Testis (tissue), 3 donors: ENCODE results near the gene PLA2G3. TPM values are rescaled to one million over a fixed set of nuclear protein-coding genes. Genes with fewer than 3 reads are reported as not detected.

Experiments
- DNase-seq: peaks from one replicate; pipeline ENCODE4 v3.0.0-alpha.2; 2019
- H3K27ac ChIP-seq, 2 donors: fragments of 200-600 bp; sonication (generic); one replicate each; pipeline ENCODE4 v1.5.1; 2019
- H3K27me3 ChIP-seq: fragments of 200-600 bp; sonication (generic); one replicate; pipeline ENCODE4 v1.5.1; 2019
- H3K36me3 ChIP-seq: fragments of 200-600 bp; sonication (generic); one replicate; pipeline ENCODE4 v1.5.1; 2017; ENCODE audit warnings: low read depth; ENCODE audit errors: missing control alignments
- H3K4me1 ChIP-seq: fragments of 200-600 bp; sonication (generic); one replicate; pipeline ENCODE4 v1.5.1; 2019
- H3K4me3 ChIP-seq, 2 donors: fragments of 200-600 bp; sonication (generic); one replicate each; pipeline ENCODE4 v1.5.1; 2017 to 2019
- H3K9me3 ChIP-seq: fragments of 200-600 bp; sonication (generic); one replicate; pipeline ENCODE4 v1.5.1; 2017
- POLR2A ChIP-seq: fragments of 450-650 bp; IDR thresholded peaks from one replicate; pipeline ENCODE4 v1.6.1; 2017; ENCODE audit warnings: antibody characterized with exemption, mild to moderate bottlenecking, moderate library complexity
- WGBS, 2 donors: methylation state at CpG; one replicate each; pipeline ENCODE4 v1.1.5; 2018; 5-methylcytosine and 5-hydroxymethylcytosine counted together
- intact Hi-C: fragments of 100-400 bp; cut with DNase I; formaldehyde crosslinking; loops from one replicate; pipeline ENCODE4 v1.15.1; 2023; ENCODE audit warnings: low total_unique reads
- polyA plus RNA-seq: library from polyadenylated mRNA; stranded (reverse); fragments of 350-450 nt; fragmentation: Illumina TruSeq; extraction: RNeasy Lipid Tissue Mini Kit (QIAGEN cat#74804); gene quantifications from one replicate; pipeline ENCODE4 v1.2.3, GENCODE V29; 2014; ENCODE audit warnings: low read depth, low replicate concordance; ENCODE audit not compliant: insufficient read depth
- total RNA-seq, 2 donors: library from RNA; depleted of rRNA; stranded (reverse); fragments of >200 nt; gene quantifications; one replicate each; pipeline ENCODE4 v1.2.3, GENCODE V29; 2016
- TF ChIP-seq, protein P1 (sequence below), 3 experiments: fragments of 450-650 bp in 2 of 3; fragments of 200-600 bp in 1 of 3; sonication (generic) in 1 of 3; IDR thresholded peaks; one replicate each; pipeline ENCODE4 v1.5.1; 2016 to 2019; ENCODE audit warnings: antibody characterized with exemption in 3 of 3, mild to moderate bottlenecking in 2 of 3, moderate library complexity in 1 of 3

PLA2G3 gene
- total and polyA plus RNA-seq, 3 donors from 2014 or later, result 0.44 to 0.68 (median 0.55) TPM

GRCh38 chr22:31124290-31124689 is 16.0 kb downstream of the PLA2G3 start:
- Histone ChIP-seq H3K4me1 (peaks cover 7% of the 10 kb centered on the region), H3K4me3 (no peak overlapping the region), H3K27ac (no peak overlapping the region), H3K9me3 (no peaks in the 10 kb centered on the region), H3K36me3 (no peaks in the 10 kb centered on the region), H3K27me3 (no peaks in the 10 kb centered on the region)
- no peak for DNase-seq
- TF ChIP-seq, protein P1, sequence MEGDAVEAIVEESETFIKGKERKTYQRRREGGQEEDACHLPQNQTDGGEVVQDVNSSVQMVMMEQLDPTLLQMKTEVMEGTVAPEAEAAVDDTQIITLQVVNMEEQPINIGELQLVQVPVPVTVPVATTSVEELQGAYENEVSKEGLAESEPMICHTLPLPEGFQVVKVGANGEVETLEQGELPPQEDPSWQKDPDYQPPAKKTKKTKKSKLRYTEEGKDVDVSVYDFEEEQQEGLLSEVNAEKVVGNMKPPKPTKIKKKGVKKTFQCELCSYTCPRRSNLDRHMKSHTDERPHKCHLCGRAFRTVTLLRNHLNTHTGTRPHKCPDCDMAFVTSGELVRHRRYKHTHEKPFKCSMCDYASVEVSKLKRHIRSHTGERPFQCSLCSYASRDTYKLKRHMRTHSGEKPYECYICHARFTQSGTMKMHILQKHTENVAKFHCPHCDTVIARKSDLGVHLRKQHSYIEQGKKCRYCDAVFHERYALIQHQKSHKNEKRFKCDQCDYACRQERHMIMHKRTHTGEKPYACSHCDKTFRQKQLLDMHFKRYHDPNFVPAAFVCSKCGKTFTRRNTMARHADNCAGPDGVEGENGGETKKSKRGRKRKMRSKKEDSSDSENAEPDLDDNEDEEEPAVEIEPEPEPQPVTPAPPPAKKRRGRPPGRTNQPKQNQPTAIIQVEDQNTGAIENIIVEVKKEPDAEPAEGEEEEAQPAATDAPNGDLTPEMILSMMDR (IDR thresholded peaks at IDR 0.05), result no peak
- TF ChIP-seq POLR2A, result no peak
- 78 to 80% methylated on average over 3 of the region's 3 CpGs for WGBS, 2 donors
- intact Hi-C loops, result no loop called here

GRCh38 chr22:31123292-31123602 is 17.1 kb downstream of the PLA2G3 start:
- H3K4me1 ChIP-seq, result peaks cover 7% of the 10 kb centered on the region
- no peaks in the 10 kb centered on the region for H3K9me3 ChIP-seq
- DNase-seq, result no peak
- H3K36me3 ChIP-seq, result no peaks in the 10 kb centered on the region
- WGBS, 2 donors, result 80 to 88% methylated on average over 3 to 4 of the region's 4 CpGs
- H3K27ac ChIP-seq, result no peak overlapping the region
- intact Hi-C loops, result no loop called here
- no peaks in the 10 kb centered on the region for H3K27me3 ChIP-seq
- peak overlapping the region in 1 of 2 donors; percentile 21 for H3K4me3 ChIP-seq
- TF ChIP-seq, protein P1 (IDR thresholded peaks at IDR 0.05), result no peak
- TF ChIP-seq POLR2A, result no peak

- H3K27ac ChIP-seq, result no peak within 1 kb of the TSS
- TF ChIP-seq, protein P1 (IDR thresholded peaks at IDR 0.05), result no peak
- TF ChIP-seq POLR2A, result no peak
Observed at GRCh38 chr22:31122532-31123291, 17.6 kb downstream of the PLA2G3 start, which contains the start of gene INPP5J. INPP5J (plus strand) TSS chr22:31122966; CDS start chr22:31123015, 49 bp downstream.

GRCh38 chr22:31122196-31122531 is 18.1 kb downstream of the PLA2G3 start:
- TF ChIP-seq POLR2A, result no peak
- TF ChIP-seq, protein P1 (IDR thresholded peaks at IDR 0.05), result no peak
- intact Hi-C loops, result no loop called here

More at GRCh38 chr22:31122532-31123291, 17.6 kb downstream of the PLA2G3 start, which contains the start of gene INPP5J:
- peak; percentile 62 for DNase-seq
- intact Hi-C loops, result no loop called here
- Histone ChIP-seq H3K9me3 (no peaks in the 10 kb centered on the region), H3K4me3 (peak within 1 kb of the TSS in 1 of 2 donors; percentile 21), H3K4me1 (peaks cover 7% of the 10 kb centered on the region), H3K27me3 (no peaks in the 10 kb centered on the region), H3K36me3 (no peaks in the 10 kb centered on the region)
- WGBS, 2 donors, result 23 to 30% methylated on average over 1 to 10 of the region's 10 CpGs

DNA sequence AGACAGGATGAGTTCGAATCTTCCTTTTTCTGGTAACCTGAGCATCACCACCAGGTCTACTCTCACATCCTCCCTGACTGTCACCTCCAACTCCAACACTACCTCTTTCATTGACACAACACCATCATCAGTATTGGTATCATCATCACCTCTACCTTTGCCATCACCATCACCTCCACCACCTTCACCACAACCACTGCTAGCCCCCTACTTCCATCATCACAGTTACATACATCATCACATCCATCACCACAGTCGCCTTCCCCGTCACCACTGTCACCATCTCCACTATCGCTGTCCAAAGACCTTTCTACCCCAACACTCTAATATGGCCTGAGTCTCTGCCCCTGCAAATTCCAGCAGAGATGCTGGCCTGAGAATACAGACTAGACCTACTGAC is 18.9 kb downstream of the PLA2G3 start:
- DNase-seq, result no peak
- WGBS, 2 donors, result 93 to 98% methylated on average over 4 of the region's 4 CpGs
- H3K4me3 ChIP-seq, result no peak overlapping the region
- H3K4me1 ChIP-seq, result peaks cover 7% of the 10 kb centered on the region
- H3K27me3 ChIP-seq, result no peaks in the 10 kb centered on the region
- H3K9me3 ChIP-seq, result no peaks in the 10 kb centered on the region
- intact Hi-C loops, result no loop called here
- H3K36me3 ChIP-seq, result no peaks in the 10 kb centered on the region
- TF ChIP-seq, protein P1 (IDR thresholded peaks at IDR 0.05), result no peak
- no peak for TF ChIP-seq POLR2A
- H3K27ac ChIP-seq, result no peak overlapping the region

More at GRCh38 chr22:31122196-31122531, 18.1 kb downstream of the PLA2G3 start:
- DNase-seq, result no peak
- WGBS, 2 donors, result 56 to 90% methylated on average over 2 of the region's 2 CpGs
- Histone ChIP-seq H3K36me3 (no peaks in the 10 kb centered on the region), H3K27me3 (no peaks in the 10 kb centered on the region), H3K4me3 (no peak overlapping the region), H3K4me1 (peaks cover 7% of the 10 kb centered on the region), H3K27ac (no peak overlapping the region), H3K9me3 (no peaks in the 10 kb centered on the region)
